Measurements from ENCODE around the gene CCDC40.

DNA sequence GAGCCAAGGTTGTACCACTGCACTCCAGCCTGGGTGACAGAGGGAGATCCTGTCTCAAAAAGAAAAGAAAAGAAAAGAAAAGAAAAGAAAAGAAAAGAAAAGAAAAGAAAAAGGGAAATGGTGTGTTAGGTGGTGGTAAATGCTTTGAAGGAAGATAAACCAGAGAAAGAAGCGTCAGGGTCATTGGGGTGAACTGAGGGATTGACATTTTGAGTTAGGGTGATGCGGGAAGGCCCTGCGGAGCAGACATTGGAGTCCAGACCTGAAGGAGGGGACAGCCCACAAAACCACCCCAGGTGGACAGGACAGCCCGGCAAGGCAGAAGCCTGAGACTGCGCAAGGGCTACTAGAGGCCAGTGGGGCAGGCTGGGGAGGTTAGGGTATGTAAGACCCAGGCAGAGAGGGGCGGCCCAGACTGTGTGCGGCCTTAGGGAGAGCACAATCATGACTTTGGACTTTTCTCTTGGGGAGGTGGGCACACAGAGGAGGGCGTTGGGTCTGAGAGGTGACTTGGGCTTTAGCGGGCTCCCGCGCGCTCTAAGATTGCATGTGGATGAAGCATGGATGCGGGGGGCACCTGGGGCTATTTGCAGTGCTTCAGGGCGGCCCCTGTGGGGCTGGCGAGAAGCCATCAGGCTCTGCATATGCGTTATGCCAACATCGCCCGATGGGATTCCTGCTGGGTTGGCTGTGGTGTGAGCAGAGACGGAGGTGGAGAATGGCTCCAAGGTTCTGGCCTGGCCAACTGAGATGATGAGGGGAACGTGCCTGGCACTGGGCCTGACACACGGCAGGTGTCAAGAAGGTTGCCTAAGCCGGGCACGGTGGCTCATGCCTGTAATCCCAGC, 61.6 kb downstream of the CCDC40 start:
- TF ChIP-seq, protein P1, sequence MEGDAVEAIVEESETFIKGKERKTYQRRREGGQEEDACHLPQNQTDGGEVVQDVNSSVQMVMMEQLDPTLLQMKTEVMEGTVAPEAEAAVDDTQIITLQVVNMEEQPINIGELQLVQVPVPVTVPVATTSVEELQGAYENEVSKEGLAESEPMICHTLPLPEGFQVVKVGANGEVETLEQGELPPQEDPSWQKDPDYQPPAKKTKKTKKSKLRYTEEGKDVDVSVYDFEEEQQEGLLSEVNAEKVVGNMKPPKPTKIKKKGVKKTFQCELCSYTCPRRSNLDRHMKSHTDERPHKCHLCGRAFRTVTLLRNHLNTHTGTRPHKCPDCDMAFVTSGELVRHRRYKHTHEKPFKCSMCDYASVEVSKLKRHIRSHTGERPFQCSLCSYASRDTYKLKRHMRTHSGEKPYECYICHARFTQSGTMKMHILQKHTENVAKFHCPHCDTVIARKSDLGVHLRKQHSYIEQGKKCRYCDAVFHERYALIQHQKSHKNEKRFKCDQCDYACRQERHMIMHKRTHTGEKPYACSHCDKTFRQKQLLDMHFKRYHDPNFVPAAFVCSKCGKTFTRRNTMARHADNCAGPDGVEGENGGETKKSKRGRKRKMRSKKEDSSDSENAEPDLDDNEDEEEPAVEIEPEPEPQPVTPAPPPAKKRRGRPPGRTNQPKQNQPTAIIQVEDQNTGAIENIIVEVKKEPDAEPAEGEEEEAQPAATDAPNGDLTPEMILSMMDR (IDR thresholded peaks at IDR 0.05), result no peak
- TF ChIP-seq POLR2A (IDR thresholded peaks at IDR 0.05), result no peak

All from adrenal gland (tissue), 5 donors.